Common myeloid progenitor, CD34-positive (primary cell): ENCODE data around the gene RCBTB1.

ENCODE experiments used
- CTCF ChIA-PET: fragments of 350-600 bp; sonication (Branson Sonifier 250); formaldehyde crosslinking; loops from one replicate; lab custom pipeline; 2021; ENCODE audit warnings: antibody characterized with exemption; lab: Charles Lee
- POLR2A ChIA-PET: fragments of 350-600 bp; sonication (Branson Sonifier 250); formaldehyde crosslinking; loops from one replicate; lab custom pipeline; 2021; ENCODE audit warnings: antibody characterized with exemption; lab: Charles Lee
- DNase-seq, 3 donors: peaks; one replicate each; pipeline versions ENCODE4 v3.0.0 to v3.0.0-alpha.2; 2013
- H3K27ac ChIP-seq, 2 experiments: 1 replicate in 1 of 2; 2 replicates in 1 of 2; pipeline ENCODE4 v1.7.0; 2013; ENCODE audit warnings: inconsistent platforms in 2 of 2, low read length in 2 of 2, mild to moderate bottlenecking in 2 of 2, low read depth in 1 of 2, moderate library complexity in 1 of 2; ENCODE audit not compliant: severe bottlenecking in 2 of 2, insufficient read depth in 1 of 2, poor library complexity in 1 of 2
- H3K27me3 ChIP-seq, 5 experiments: replicated peaks in 2 of 5; 1 replicate in 3 of 5; 2 replicates in 2 of 5; pipeline versions ENCODE4 v1.6.1 to v1.7.0; 2013; ENCODE audit warnings: low read length in 4 of 5, mild to moderate bottlenecking in 2 of 5, moderate library complexity in 2 of 5, inconsistent platforms in 1 of 5; ENCODE audit not compliant: insufficient read depth in 5 of 5, control insufficient read depth in 4 of 5
- H3K36me3 ChIP-seq, 4 experiments: 1 replicate in 2 of 4; 2 replicates in 2 of 4; pipeline versions ENCODE4 v1.6.1 to v1.7.0; 2013; ENCODE audit warnings: low read length in 3 of 4, control low read depth in 1 of 4, mild to moderate bottlenecking in 1 of 4; ENCODE audit not compliant: control insufficient read depth in 4 of 4, insufficient read depth in 4 of 4
- H3K4me1 ChIP-seq, 4 experiments: 1 replicate in 3 of 4; 2 replicates in 1 of 4; pipeline versions ENCODE4 v1.6.1 to v1.7.1; 2013; ENCODE audit warnings: low read length in 3 of 4, mild to moderate bottlenecking in 3 of 4, control low read depth in 1 of 4, inconsistent platforms in 1 of 4, moderate library complexity in 1 of 4; ENCODE audit not compliant: control insufficient read depth in 4 of 4, insufficient read depth in 4 of 4; ENCODE audit errors: control extremely low read depth in 1 of 4
- H3K4me3 ChIP-seq, 7 experiments: 1 replicate in 4 of 7; 2 replicates in 3 of 7; pipeline versions ENCODE4 v1.5.1 to v1.7.0; 2013; ENCODE audit warnings: mild to moderate bottlenecking in 7 of 7, low read length in 6 of 7, moderate library complexity in 6 of 7, inconsistent platforms in 2 of 7, low read depth in 2 of 7, control low read depth in 1 of 7; ENCODE audit not compliant: insufficient read depth in 4 of 7, control insufficient read depth in 1 of 7; ENCODE audit errors: extremely low read depth in 1 of 7
- H3K9me3 ChIP-seq, 5 experiments: 1 replicate in 4 of 5; 2 replicates in 1 of 5; pipeline versions ENCODE4 v1.6.1 to v1.7.1; 2013; ENCODE audit warnings: low read length in 4 of 5, mild to moderate bottlenecking in 2 of 5, inconsistent platforms in 1 of 5, low read depth in 1 of 5, moderate library complexity in 1 of 5; ENCODE audit not compliant: control insufficient read depth in 4 of 5, insufficient read depth in 2 of 5; ENCODE audit errors: control extremely low read depth in 1 of 5
- WGBS: methylation state at CpG from one replicate; pipeline ENCODE4 v1.1.5; 2013; ENCODE audit not compliant: insufficient coverage; 5-methylcytosine and 5-hydroxymethylcytosine counted together

Gene RCBTB1

GRCh38 chr13:49627831-49628652 is 42.7 kb upstream of the RCBTB1 start, which contains the start of gene ARL11:
ARL11 (plus strand) TSS chr13:49628507; CDS start chr13:49630448, 1,941 bp downstream.
- DNase-seq, result peak; percentile 79 to 94 (median 92)
- ChIA-PET POLR2A (interaction anchor here (0.5 to 0.7 kb wide), 2 partner anchors 89 to 96 kb away, joined by 3 read pairs; no protein-coding TSS in a partner anchor), CTCF (interaction anchor here (1.2 to 4.6 kb wide), 5 partner anchors 12 to 343 kb away, joined by 3 to 29 read pairs (median 5); partner anchors contain the start of gene PHF11)
- 18% methylated on average over 6 of the region's 17 CpGs for WGBS
- peak within 1 kb of the TSS; percentile 5 to 88 (median 78) for H3K4me3 ChIP-seq
- H3K27ac ChIP-seq, result peak within 1 kb of the TSS; percentile 54 to 73
- H3K27me3 ChIP-seq, result no peaks in the 10 kb centered on the region
- H3K9me3 ChIP-seq, result peaks cover 0 to 2% (median 0%) of the 10 kb centered on the region in 5 experiments
- H3K4me1 ChIP-seq, result peaks cover 7 to 33% (median 19%) of the 10 kb centered on the region in 4 experiments
- H3K36me3 ChIP-seq, result peaks cover 2 to 15% (median 7%) of the 10 kb centered on the region in 4 experiments

GRCh38 chr13:49625392-49626079 is 40.2 kb upstream of the RCBTB1 start:
- DNase-seq, result no peak
- WGBS, result 93% methylated on average over 12 of the region's 12 CpGs
- Histone ChIP-seq H3K4me1 (peaks cover 7 to 33% (median 19%) of the 10 kb centered on the region in 4 experiments), H3K36me3 (peaks cover 0 to 5% (median 2%) of the 10 kb centered on the region in 4 experiments), H3K4me3 (no peak overlapping the region), H3K27me3 (no peaks in the 10 kb centered on the region), H3K9me3 (no peaks in the 10 kb centered on the region), H3K27ac (no peak overlapping the region)
- CTCF ChIA-PET, result interaction anchor here (1.3 kb wide), 1 partner anchor 20 kb away, joined by 4 read pairs; no protein-coding TSS in a partner anchor
- POLR2A ChIA-PET, result no interaction called here

- no peak for DNase-seq
- Histone ChIP-seq H3K36me3 (no peaks in the 10 kb centered on the region), H3K27me3 (no peaks in the 10 kb centered on the region), H3K4me3 (no peak overlapping the region), H3K27ac (no peak overlapping the region), H3K4me1 (peaks cover 0 to 34% (median 15%) of the 10 kb centered on the region in 4 experiments), H3K9me3 (no peaks in the 10 kb centered on the region)
- POLR2A ChIA-PET, result interaction anchor here (0.6 kb wide), 1 partner anchor 127 kb away, joined by 4 read pairs; no protein-coding TSS in a partner anchor
- CTCF ChIA-PET, result interaction anchor here (0.6 to 2.1 kb wide), 2 partner anchors 11 to 201 kb away, joined by 3 to 7 read pairs; no protein-coding TSS in a partner anchor
- 86% methylated on average over 3 of the region's 6 CpGs for WGBS
Measured at GRCh38 chr13:49624229-49624628, 38.9 kb upstream of the RCBTB1 start.

GRCh38 chr13:49622174-49622946 is 37.0 kb upstream of the RCBTB1 start:
- H3K27me3 ChIP-seq, result no peaks in the 10 kb centered on the region
- H3K4me3 ChIP-seq, result no peak overlapping the region
- no peaks in the 10 kb centered on the region for H3K36me3 ChIP-seq
- peaks cover 0 to 25% (median 9%) of the 10 kb centered on the region in 4 experiments for H3K4me1 ChIP-seq
- DNase-seq, result no peak
- ChIA-PET POLR2A (interaction anchor here (0.6 kb wide), 1 partner anchor 109 kb away, joined by 3 read pairs; no protein-coding TSS in a partner anchor), CTCF (interaction anchor here (2.1 kb wide), 1 partner anchor 9 kb away, joined by 7 read pairs; no protein-coding TSS in a partner anchor)
- 67% methylated on average over 5 of the region's 11 CpGs for WGBS
- H3K27ac ChIP-seq, result no peak overlapping the region
- no peaks in the 10 kb centered on the region for H3K9me3 ChIP-seq

GRCh38 chr13:49620170-49620621 is 34.8 kb upstream of the RCBTB1 start:
- Histone ChIP-seq H3K27me3 (no peaks in the 10 kb centered on the region), H3K4me1 (peaks cover 2 to 30% (median 18%) of the 10 kb centered on the region in 4 experiments), H3K4me3 (peak overlapping the region in 2 of 7 experiments; percentile 9 to 37), H3K27ac (no peak overlapping the region), H3K9me3 (no peaks in the 10 kb centered on the region), H3K36me3 (no peaks in the 10 kb centered on the region)
- ChIA-PET CTCF (interaction anchor here (0.8 to 1.7 kb wide), 3 partner anchors 11 to 19 kb away, joined by 3 read pairs; no protein-coding TSS in a partner anchor), POLR2A (no interaction called here)
- peak in 1 of 3 donors; percentile 71 for DNase-seq
- 55% methylated on average over 16 of the region's 22 CpGs for WGBS

GRCh38 chr13:49616676-49617065 is 31.3 kb upstream of the RCBTB1 start:
- peaks cover 2 to 26% (median 18%) of the 10 kb centered on the region in 4 experiments for H3K4me1 ChIP-seq
- no peaks in the 10 kb centered on the region for H3K27me3 ChIP-seq
- POLR2A ChIA-PET, result interaction anchor here (0.7 kb wide), 1 partner anchor 175 kb away, joined by 5 read pairs; no protein-coding TSS in a partner anchor
- peaks cover 0 to 6% (median 0%) of the 10 kb centered on the region in 5 experiments for H3K9me3 ChIP-seq
- peak overlapping the region in 1 of 7 experiments; percentile 48 for H3K4me3 ChIP-seq
- no CpG with 5 or more reads among the region's 3 CpGs for WGBS
- no peak for DNase-seq
- no peaks in the 10 kb centered on the region for H3K36me3 ChIP-seq
- H3K27ac ChIP-seq, result no peak overlapping the region
- CTCF ChIA-PET, result no interaction called here
